Stomach (tissue), 4 donors: ENCODE measurements around the gene ANKS1A.

Source experiments
- POLR2A ChIP-seq, 4 donors: fragments of 450-650 bp; IDR thresholded peaks; one replicate each; pipeline ENCODE4 v1.6.1; 2016; ENCODE audit warnings: antibody characterized with exemption in 4 of 4, control low read depth in 2 of 4, mild to moderate bottlenecking in 1 of 4, moderate library complexity in 1 of 4
- POLR2AphosphoS5 ChIP-seq, 3 donors: sonication (generic); formaldehyde crosslinking; IDR thresholded peaks; one replicate each; pipeline ENCODE4 v1.6.1; 2016; ENCODE audit warnings: antibody characterized with exemption in 3 of 3
- TF ChIP-seq, protein P1 (sequence below), 7 experiments: fragments of 450-650 bp in 4 of 7; fragments of 200-600 bp in 3 of 7; sonication (generic) in 3 of 7; IDR thresholded peaks; one replicate each; pipeline ENCODE4 v1.5.1; 2016 to 2019; ENCODE audit warnings: antibody characterized with exemption in 7 of 7, control low read depth in 2 of 7, mild to moderate bottlenecking in 1 of 7

GRCh38 chr6:34922177-34922663 lies 33.2 kb downstream of the ANKS1A start:
- TF ChIP-seq POLR2A (IDR thresholded peaks at IDR 0.05) (no peak), POLR2AphosphoS5 (IDR thresholded peaks at IDR 0.05) (no peak)
- TF ChIP-seq, protein P1, sequence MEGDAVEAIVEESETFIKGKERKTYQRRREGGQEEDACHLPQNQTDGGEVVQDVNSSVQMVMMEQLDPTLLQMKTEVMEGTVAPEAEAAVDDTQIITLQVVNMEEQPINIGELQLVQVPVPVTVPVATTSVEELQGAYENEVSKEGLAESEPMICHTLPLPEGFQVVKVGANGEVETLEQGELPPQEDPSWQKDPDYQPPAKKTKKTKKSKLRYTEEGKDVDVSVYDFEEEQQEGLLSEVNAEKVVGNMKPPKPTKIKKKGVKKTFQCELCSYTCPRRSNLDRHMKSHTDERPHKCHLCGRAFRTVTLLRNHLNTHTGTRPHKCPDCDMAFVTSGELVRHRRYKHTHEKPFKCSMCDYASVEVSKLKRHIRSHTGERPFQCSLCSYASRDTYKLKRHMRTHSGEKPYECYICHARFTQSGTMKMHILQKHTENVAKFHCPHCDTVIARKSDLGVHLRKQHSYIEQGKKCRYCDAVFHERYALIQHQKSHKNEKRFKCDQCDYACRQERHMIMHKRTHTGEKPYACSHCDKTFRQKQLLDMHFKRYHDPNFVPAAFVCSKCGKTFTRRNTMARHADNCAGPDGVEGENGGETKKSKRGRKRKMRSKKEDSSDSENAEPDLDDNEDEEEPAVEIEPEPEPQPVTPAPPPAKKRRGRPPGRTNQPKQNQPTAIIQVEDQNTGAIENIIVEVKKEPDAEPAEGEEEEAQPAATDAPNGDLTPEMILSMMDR (IDR thresholded peaks at IDR 0.05) = no peak
